Sigmoid colon (tissue), 7 donors: ENCODE results near the gene MYL10. TPM values are rescaled to one million over a fixed set of nuclear protein-coding genes. Genes with fewer than 3 reads are reported as not detected.
"Not testable (repeated sequence)": the region's sequence is repeated elsewhere in the genome, so short reads cannot be mapped to it uniquely, and the experiment has no call there.

Source experiments
- DNase-seq: peaks from one replicate; pipeline ENCODE4 v3.0.0-alpha.2; 2019
- H3K27ac ChIP-seq, 4 donors: fragments of 200-600 bp; sonication (generic); one replicate each; pipeline ENCODE4 v1.5.1; 2016 to 2019; ENCODE audit warnings: mild to moderate bottlenecking in 1 of 4
- H3K27me3 ChIP-seq, 3 donors: fragments of 200-600 bp; sonication (generic); one replicate each; pipeline ENCODE4 v1.5.1; 2019; ENCODE audit warnings: mild to moderate bottlenecking in 1 of 3
- H3K36me3 ChIP-seq, 4 donors: fragments of 200-600 bp; sonication (generic); one replicate each; pipeline ENCODE4 v1.5.1; 2016 to 2019
- H3K4me1 ChIP-seq, 4 donors: fragments of 200-600 bp; sonication (generic); one replicate each; pipeline ENCODE4 v1.5.1; 2017 to 2019
- H3K4me3 ChIP-seq, 4 donors: fragments of 200-600 bp; sonication (generic); one replicate each; pipeline ENCODE4 v1.5.1; 2017 to 2019; ENCODE audit warnings: mild to moderate bottlenecking in 2 of 4, moderate library complexity in 1 of 4
- H3K9me3 ChIP-seq, 4 donors: fragments of 200-600 bp in 3 of 4; sonication (generic) in 3 of 4; one replicate each; pipeline versions ENCODE4 v1.5.1 to v1.6.1; 2013 to 2019
- EP300 ChIP-seq, 4 donors: sonication (generic); formaldehyde crosslinking; IDR thresholded peaks; one replicate each; pipeline ENCODE4 v1.6.1; 2017; ENCODE audit warnings: antibody characterized with exemption in 4 of 4
- POLR2A ChIP-seq, 2 donors: fragments of 450-650 bp; IDR thresholded peaks; one replicate each; pipeline ENCODE4 v1.6.1; 2016; ENCODE audit warnings: antibody characterized with exemption in 2 of 2, mild to moderate bottlenecking in 2 of 2, moderate library complexity in 2 of 2
- POLR2AphosphoS5 ChIP-seq, 4 donors: sonication (generic); formaldehyde crosslinking; IDR thresholded peaks; one replicate each; pipeline ENCODE4 v1.6.1; 2017; ENCODE audit warnings: antibody characterized with exemption in 4 of 4
- WGBS, 2 donors: extraction: QIAGEN DNeasy Blood & Tissue Kit; methylation state at CpG; one replicate each; pipeline ENCODE4 v1.1.7; 2013; 5-methylcytosine and 5-hydroxymethylcytosine counted together
- intact Hi-C: fragments of 100-400 bp; cut with DNase I; formaldehyde crosslinking; loops from one replicate; pipeline ENCODE4 v1.15.1; 2023
- polyA plus RNA-seq, 3 donors: library from polyadenylated mRNA; stranded (reverse); fragments of 200-250 nt; gene quantifications; one replicate each; pipeline ENCODE4 v1.2.3, GENCODE V29; 2013
- total RNA-seq, 4 donors: library from RNA; depleted of rRNA; stranded (reverse); fragments of >200 nt; gene quantifications; one replicate each; pipeline ENCODE4 v1.1.0, GENCODE V29; 2016
- TF ChIP-seq, protein P1 (sequence below), 4 experiments: fragments of 450-650 bp in 3 of 4; fragments of 200-600 bp in 1 of 4; IDR thresholded peaks; one replicate each; pipeline ENCODE4 v1.5.1; 2016 to 2019; ENCODE audit warnings: antibody characterized with exemption in 4 of 4, mild to moderate bottlenecking in 3 of 4, moderate library complexity in 2 of 4
- donor health status: healthy with polysubstance abuse.
- donor health status: Bipolar disorder and iron deficiency.
- donor health status: healthy.

MYL10 gene
- total and polyA plus RNA-seq, 7 donors, result not detected

DNA sequence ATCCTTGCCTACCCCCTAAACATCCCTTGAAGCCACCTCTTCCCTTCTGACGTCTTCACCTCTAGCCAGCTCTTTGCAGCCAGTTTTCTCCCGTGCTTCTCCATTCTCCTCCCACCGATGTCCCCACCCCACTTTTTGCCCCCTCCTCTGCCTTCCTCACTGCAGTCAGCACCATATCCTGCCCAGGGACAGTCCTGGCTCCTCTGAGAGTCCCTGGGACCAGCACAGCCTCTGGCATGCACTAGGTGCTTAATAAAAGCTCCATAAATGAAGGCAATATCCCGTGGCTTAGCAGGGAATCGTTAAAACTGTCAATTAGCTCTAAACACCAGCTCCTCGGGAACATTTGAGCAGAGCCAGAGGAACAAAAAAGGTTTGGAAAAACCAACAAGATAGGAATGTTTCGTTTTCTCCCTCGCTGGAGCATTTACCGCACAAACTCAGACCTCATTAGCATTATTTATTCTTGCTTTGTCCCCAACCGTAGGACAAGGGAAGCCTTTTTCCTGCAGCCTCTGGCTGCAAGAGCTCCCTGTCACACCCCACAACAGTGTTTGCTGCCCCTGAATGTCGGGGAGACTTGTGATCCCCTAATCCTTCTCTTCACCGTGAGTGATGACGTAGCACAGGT is 16.1 kb downstream of the MYL10 start:
- no peak overlapping the region for H3K4me3 ChIP-seq
- H3K4me1 ChIP-seq, result no peaks in the 10 kb centered on the region
- 72 to 79% methylated on average over 13 of the region's 13 CpGs for WGBS, 2 donors
- H3K36me3 ChIP-seq, result no peaks in the 10 kb centered on the region
- intact Hi-C loops, result no loop called here
- H3K9me3 ChIP-seq, result no peaks in the 10 kb centered on the region
- H3K27ac ChIP-seq, result no peak overlapping the region
- no peak for DNase-seq
- H3K27me3 ChIP-seq, result peaks cover 0 to 10% (median 0%) of the 10 kb centered on the region in 3 donors
- no peak for TF ChIP-seq POLR2A (IDR thresholded peaks at IDR 0.05)
- TF ChIP-seq, protein P1, sequence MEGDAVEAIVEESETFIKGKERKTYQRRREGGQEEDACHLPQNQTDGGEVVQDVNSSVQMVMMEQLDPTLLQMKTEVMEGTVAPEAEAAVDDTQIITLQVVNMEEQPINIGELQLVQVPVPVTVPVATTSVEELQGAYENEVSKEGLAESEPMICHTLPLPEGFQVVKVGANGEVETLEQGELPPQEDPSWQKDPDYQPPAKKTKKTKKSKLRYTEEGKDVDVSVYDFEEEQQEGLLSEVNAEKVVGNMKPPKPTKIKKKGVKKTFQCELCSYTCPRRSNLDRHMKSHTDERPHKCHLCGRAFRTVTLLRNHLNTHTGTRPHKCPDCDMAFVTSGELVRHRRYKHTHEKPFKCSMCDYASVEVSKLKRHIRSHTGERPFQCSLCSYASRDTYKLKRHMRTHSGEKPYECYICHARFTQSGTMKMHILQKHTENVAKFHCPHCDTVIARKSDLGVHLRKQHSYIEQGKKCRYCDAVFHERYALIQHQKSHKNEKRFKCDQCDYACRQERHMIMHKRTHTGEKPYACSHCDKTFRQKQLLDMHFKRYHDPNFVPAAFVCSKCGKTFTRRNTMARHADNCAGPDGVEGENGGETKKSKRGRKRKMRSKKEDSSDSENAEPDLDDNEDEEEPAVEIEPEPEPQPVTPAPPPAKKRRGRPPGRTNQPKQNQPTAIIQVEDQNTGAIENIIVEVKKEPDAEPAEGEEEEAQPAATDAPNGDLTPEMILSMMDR (IDR thresholded peaks at IDR 0.05), result no peak
- no peak for TF ChIP-seq POLR2AphosphoS5 (IDR thresholded peaks at IDR 0.05)
- TF ChIP-seq EP300 (IDR thresholded peaks at IDR 0.05), result no peak

DNA sequence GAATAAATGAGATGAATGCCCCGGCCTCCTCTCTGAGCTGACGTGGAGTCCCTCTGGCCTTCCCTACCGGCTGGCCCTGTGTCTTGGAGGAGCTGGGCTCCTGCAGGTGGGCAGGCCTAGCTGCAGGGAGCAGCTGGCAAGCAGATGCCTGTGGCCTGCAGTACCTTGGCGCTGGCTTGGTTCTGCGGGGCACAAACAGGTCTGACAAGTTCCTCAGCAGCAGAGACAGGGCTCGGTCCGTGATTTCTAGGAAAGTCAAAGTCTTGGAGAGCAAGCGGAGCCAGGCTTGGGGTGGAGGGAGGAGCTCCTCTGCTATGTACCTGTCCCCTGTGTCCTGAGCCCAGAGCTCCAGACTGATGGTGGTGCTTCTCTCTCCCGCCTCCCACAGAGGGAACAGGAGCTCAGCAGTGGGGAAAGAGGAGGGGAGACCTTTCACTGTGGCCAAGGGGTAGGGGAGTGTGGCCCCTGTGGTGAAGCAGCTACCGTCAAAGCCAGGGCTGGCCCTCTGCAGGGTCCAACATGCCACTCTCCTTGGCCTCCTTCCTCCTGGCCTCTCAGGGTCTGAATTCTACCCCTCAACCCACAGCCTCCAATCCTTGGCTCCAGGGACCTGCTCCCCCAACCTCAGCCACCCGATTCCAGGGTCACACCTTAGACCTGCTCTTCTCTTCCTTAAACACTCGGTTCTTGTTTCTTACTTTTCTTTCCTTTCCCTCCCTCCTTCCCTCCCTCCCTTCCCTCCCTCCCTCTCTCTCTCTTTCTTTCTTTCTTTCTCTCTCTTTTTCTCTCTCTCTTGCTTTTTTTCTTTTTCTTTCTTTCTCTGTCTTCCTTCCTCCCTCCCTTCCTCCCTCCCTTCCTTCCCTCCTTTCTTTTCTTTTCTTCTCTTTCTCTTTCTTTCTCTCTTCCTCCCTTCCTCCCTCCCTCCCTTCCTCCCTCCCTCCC is 20.1 kb downstream of the MYL10 start:
- Histone ChIP-seq H3K27ac (no peak overlapping the region), H3K4me3 (no peak overlapping the region), H3K27me3 (no peaks in the 10 kb centered on the region), H3K36me3 (no peaks in the 10 kb centered on the region), H3K9me3 (no peaks in the 10 kb centered on the region), H3K4me1 (no peaks in the 10 kb centered on the region)
- intact Hi-C loops, result no loop called here
- WGBS, 2 donors, result 13 to 66% methylated on average over 12 of the region's 12 CpGs
- no peak for DNase-seq
- TF ChIP-seq EP300 (IDR thresholded peaks at IDR 0.05), result no peak

DNA sequence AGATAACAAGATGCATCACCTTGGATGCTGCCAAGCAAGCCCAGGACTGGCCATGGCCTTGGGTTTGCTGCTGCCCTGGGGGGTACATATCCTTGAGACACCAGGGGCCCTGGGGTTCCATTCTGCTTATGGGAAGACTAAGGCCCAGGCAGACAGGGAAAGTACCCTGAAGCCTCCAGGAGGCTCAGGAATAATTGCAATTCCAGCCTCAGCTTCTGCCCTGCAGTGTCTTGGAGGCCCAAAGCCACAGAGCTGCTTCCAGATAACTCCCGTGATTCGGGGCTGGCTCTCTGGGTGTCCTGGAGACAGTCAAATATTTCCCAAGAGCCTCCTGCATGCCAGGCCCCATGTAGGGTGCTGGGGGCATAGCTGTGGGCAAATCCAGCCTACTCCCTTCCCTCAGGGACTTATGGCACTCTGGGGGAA is 22.6 kb downstream of the MYL10 start:
- H3K27ac ChIP-seq, result no peak overlapping the region
- no peak for DNase-seq
- no peaks in the 10 kb centered on the region for H3K9me3 ChIP-seq
- H3K27me3 ChIP-seq, result no peaks in the 10 kb centered on the region
- TF ChIP-seq, protein P1 (IDR thresholded peaks at IDR 0.05), result no peak
- TF ChIP-seq EP300 (IDR thresholded peaks at IDR 0.05) (no peak), POLR2AphosphoS5 (IDR thresholded peaks at IDR 0.05) (no peak), POLR2A (IDR thresholded peaks at IDR 0.05) (no peak)
- H3K36me3 ChIP-seq, result no peaks in the 10 kb centered on the region
- intact Hi-C loops, result no loop called here
- H3K4me3 ChIP-seq, result no peak overlapping the region
- WGBS, 2 donors, result 87 to 88% methylated on average over 2 of the region's 2 CpGs
- peaks cover 0 to 6% (median 3%) of the 10 kb centered on the region in 4 donors for H3K4me1 ChIP-seq

DNA sequence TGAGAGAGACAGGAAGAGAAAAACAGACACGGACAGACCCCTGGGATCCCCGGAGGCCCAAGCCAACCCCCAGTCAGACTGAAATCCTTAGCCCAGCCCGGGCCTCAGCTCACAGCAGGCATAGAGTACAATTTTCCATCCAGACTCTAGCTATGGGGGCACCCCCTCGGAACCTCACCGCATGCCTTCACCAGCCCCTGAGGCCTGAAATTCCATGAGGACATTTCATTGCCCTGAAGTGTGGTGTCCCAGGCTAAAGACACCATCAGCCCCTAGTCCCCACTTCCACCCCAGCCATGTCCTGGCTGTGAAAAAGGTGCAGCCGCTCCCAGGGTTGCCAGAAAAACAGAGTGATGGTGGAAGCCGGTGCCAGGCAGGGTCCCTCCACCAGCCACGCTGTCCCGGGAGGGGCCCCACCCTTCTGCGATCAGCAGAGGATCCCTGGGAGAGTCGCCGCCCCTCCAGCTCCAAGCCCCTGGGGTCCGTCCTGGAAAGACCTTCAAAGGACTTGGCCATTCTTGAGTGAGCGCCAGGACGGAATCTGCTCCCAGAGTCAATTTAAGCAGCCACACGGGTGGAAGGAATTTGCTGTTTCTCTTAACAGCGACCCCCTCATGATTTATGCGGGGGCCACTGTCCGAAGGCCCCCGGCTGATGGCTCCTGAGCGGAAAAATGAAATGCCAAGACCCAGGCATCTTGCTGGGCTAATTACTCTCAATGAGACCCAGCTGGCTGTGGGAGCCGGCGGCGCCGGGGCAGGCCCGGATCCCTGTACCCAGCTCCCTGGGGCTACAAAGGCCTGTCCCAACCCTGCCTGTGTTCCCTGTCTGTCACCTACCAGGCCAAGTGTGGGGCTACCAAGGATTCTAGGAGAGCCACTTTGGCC is 23.2 kb downstream of the MYL10 start:
- H3K27ac ChIP-seq, result no peak overlapping the region
- no peaks in the 10 kb centered on the region for H3K36me3 ChIP-seq
- H3K4me3 ChIP-seq, result no peak overlapping the region
- WGBS, 2 donors, result 86 to 94% methylated on average over 26 of the region's 26 CpGs
- H3K9me3 ChIP-seq, result no peaks in the 10 kb centered on the region
- DNase-seq, result no peak
- intact Hi-C loops, result no loop called here
- H3K4me1 ChIP-seq, result peaks cover 0 to 6% (median 3%) of the 10 kb centered on the region in 4 donors
- TF ChIP-seq, protein P1 (IDR thresholded peaks at IDR 0.05), result no peak
- TF ChIP-seq EP300 (IDR thresholded peaks at IDR 0.05) (no peak), POLR2AphosphoS5 (IDR thresholded peaks at IDR 0.05) (no peak), POLR2A (IDR thresholded peaks at IDR 0.05) (no peak)
- H3K27me3 ChIP-seq, result no peaks in the 10 kb centered on the region

DNA sequence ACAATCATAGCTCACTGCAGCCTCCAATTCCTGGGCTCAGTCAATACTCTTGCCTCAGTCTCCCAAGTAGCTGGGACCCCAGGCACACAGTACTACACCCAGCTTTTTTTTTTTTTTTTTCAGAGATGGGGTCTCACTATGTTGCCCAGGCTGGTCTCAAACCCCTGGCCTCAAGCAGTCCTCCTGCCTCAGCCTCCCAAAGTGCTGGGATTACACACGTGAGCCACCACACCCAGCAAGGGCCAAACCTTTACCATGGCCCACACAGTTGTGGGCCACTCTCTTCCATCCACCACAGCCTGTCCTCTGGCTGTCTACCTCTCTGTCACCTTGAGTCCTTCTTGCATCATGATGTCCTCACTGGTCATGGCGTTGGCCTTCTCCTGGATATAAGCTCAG is 24.2 kb downstream of the MYL10 start:
- H3K4me1 ChIP-seq, H3K27ac ChIP-seq, intact Hi-C loops, H3K36me3 ChIP-seq, H3K4me3 ChIP-seq, DNase-seq, H3K9me3 ChIP-seq, H3K27me3 ChIP-seq: not testable (repeated sequence)
- 92 to 93% methylated on average over 2 of the region's 2 CpGs for WGBS, 2 donors
